ENCODE results near the gene UBAC1. TPM values are rescaled to one million over a fixed set of nuclear protein-coding genes. Genes with fewer than 3 reads are reported as not detected.
"Not testable (repeated sequence)": the region's sequence is repeated elsewhere in the genome, so short reads cannot be mapped to it uniquely, and the experiment has no call there.

Gene UBAC1
- polyA plus RNA-seq, 4 donors: 28.4 to 38.1 (median 34.6) TPM

- no peak for DNase-seq (ENCODE audit: low read depth in 4 of 4, low spot score in 2 of 4)
Observed at GRCh38 chr9:135961811-135962695, 880 bp upstream of the UBAC1 start.

GRCh38 chr9:135960411-135961276 lies 529 bp downstream of the UBAC1 start:
- DNase-seq (ENCODE audit: low read depth in 4 of 4, low spot score in 2 of 4): no peak

GRCh38 chr9:135959814-135960213 lies 1.4 kb downstream of the UBAC1 start:
- no peak for DNase-seq (ENCODE audit: low read depth in 4 of 4, low spot score in 2 of 4)

GRCh38 chr9:135958485-135958884 lies 2.7 kb downstream of the UBAC1 start:
- no peak for DNase-seq (ENCODE audit: low read depth in 4 of 4, low spot score in 2 of 4)

- DNase-seq (ENCODE audit: low read depth in 4 of 4, low spot score in 2 of 4): no peak
Observed at GRCh38 chr9:135957431-135957830, 3.7 kb downstream of the UBAC1 start.

GRCh38 chr9:135956802-135957174 lies 4.4 kb downstream of the UBAC1 start:
- no peak for DNase-seq (ENCODE audit: low read depth in 4 of 4, low spot score in 2 of 4)

- DNase-seq (ENCODE audit: low read depth in 4 of 4, low spot score in 2 of 4): no peak
Observed at GRCh38 chr9:135955934-135956801, 5.0 kb downstream of the UBAC1 start.

GRCh38 chr9:135952664-135953206 lies 8.4 kb downstream of the UBAC1 start:
- DNase-seq (ENCODE audit: low read depth in 4 of 4, low spot score in 2 of 4): no peak

GRCh38 chr9:135951889-135952663 lies 9.1 kb downstream of the UBAC1 start:
- DNase-seq (ENCODE audit: low read depth in 4 of 4, low spot score in 2 of 4): no peak

- not testable (repeated sequence) for DNase-seq (ENCODE audit: low read depth in 4 of 4, low spot score in 2 of 4)
Observed at GRCh38 chr9:135951310-135951709, 9.9 kb downstream of the UBAC1 start.

- not testable (repeated sequence) for DNase-seq (ENCODE audit: low read depth in 4 of 4, low spot score in 2 of 4)
Observed at GRCh38 chr9:135950841-135951240, 10.3 kb downstream of the UBAC1 start.

GRCh38 chr9:135950135-135950682 lies 11.0 kb downstream of the UBAC1 start:
- no peak for DNase-seq (ENCODE audit: low read depth in 4 of 4, low spot score in 2 of 4)

GRCh38 chr9:135949501-135950134 lies 11.6 kb downstream of the UBAC1 start:
- DNase-seq (ENCODE audit: low read depth in 4 of 4, low spot score in 2 of 4): no peak

- no peak for DNase-seq (ENCODE audit: low read depth in 4 of 4, low spot score in 2 of 4)
Observed at GRCh38 chr9:135948968-135949367, 12.2 kb downstream of the UBAC1 start.

- DNase-seq (ENCODE audit: low read depth in 4 of 4, low spot score in 2 of 4): no peak
Observed at GRCh38 chr9:135948446-135948845, 12.7 kb downstream of the UBAC1 start.

- no peak for DNase-seq (ENCODE audit: low read depth in 4 of 4, low spot score in 2 of 4)
Observed at GRCh38 chr9:135947582-135947981, 13.6 kb downstream of the UBAC1 start.

GRCh38 chr9:135947105-135947504 lies 14.1 kb downstream of the UBAC1 start:
- DNase-seq (ENCODE audit: low read depth in 4 of 4, low spot score in 2 of 4): not testable (repeated sequence)

- DNase-seq (ENCODE audit: low read depth in 4 of 4, low spot score in 2 of 4): no peak
Observed at GRCh38 chr9:135946392-135946994, 14.7 kb downstream of the UBAC1 start.
